Uterus (tissue), 4 donors: ENCODE measurements around the gene ZSCAN12. TPM values are rescaled to one million over a fixed set of nuclear protein-coding genes. Genes with fewer than 3 reads are reported as not detected.

Experiments
- DNase-seq, 2 donors: peaks; one replicate each; pipeline ENCODE4 v3.0.0-alpha.2; 2019 to 2020
- H3K27ac ChIP-seq, 2 donors: fragments of 200-600 bp; sonication (generic); 1 replicate in 1 of 2; 2 replicates in 1 of 2; pipeline ENCODE4 v1.5.1; 2016 to 2018
- H3K27me3 ChIP-seq, 2 donors: fragments of 200-600 bp; sonication (generic); one replicate each; pipeline ENCODE4 v1.5.1; 2018 to 2019; ENCODE audit warnings: control low read depth in 1 of 2
- H3K36me3 ChIP-seq, 2 donors: fragments of 200-600 bp; sonication (generic); one replicate each; pipeline ENCODE4 v1.5.1; 2019; ENCODE audit warnings: control low read depth in 1 of 2
- H3K4me1 ChIP-seq, 2 donors: fragments of 200-600 bp; sonication (generic); one replicate each; pipeline ENCODE4 v1.5.1; 2018 to 2019; ENCODE audit warnings: control low read depth in 1 of 2
- H3K4me3 ChIP-seq, 2 donors: fragments of 200-600 bp; sonication (generic); 1 replicate in 1 of 2; 2 replicates in 1 of 2; pipeline ENCODE4 v1.5.1; 2018 to 2019; ENCODE audit warnings: mild to moderate bottlenecking in 1 of 2
- H3K9me3 ChIP-seq, 2 donors: fragments of 200-600 bp; sonication (generic); one replicate each; pipeline ENCODE4 v1.5.1; 2019; ENCODE audit warnings: control low read depth in 1 of 2
- CTCF ChIP-seq, 4 experiments: fragments of 200-600 bp in 2 of 4; fragments of 450-650 bp in 2 of 4; sonication (generic) in 2 of 4; IDR thresholded peaks; one replicate each; pipeline ENCODE4 v1.5.1; 2016 to 2019; ENCODE audit warnings: antibody characterized with exemption in 4 of 4, mild to moderate bottlenecking in 2 of 4, moderate library complexity in 1 of 4
- POLR2A ChIP-seq, 2 donors: fragments of 450-650 bp; IDR thresholded peaks; one replicate each; pipeline ENCODE4 v1.6.1; 2016; ENCODE audit warnings: antibody characterized with exemption in 2 of 2, mild to moderate bottlenecking in 1 of 2, moderate library complexity in 1 of 2
- intact Hi-C: fragments of 100-400 bp; cut with DNase I; formaldehyde crosslinking; loops from one replicate; pipeline ENCODE4 v1.15.1; 2023; ENCODE audit warnings: low total_unique reads
- total RNA-seq, 4 donors: library from RNA; depleted of rRNA in 3 of 4; stranded (reverse); fragments of >200 nt in 3 of 4; gene quantifications; one replicate each; pipeline versions ENCODE4 v1.1.0 to v1.2.4, GENCODE V29; 2014 to 2023
- donor health status: DM: yes; HTN: yes; CAD: no.

ZSCAN12 gene
- total RNA-seq, 4 donors from 2014 or later, result 3.8 to 22.2 (median 8.4) TPM

- H3K36me3 ChIP-seq, result no peaks in the 10 kb centered on the region
- peak overlapping the region; percentile 84 to 87 for H3K27ac ChIP-seq
- peak overlapping the region in 1 of 2 donors; percentile 77 for H3K4me3 ChIP-seq
- intact Hi-C loops, result loop anchor here (10.0 kb wide), 1 partner anchor 216 kb away; no protein-coding TSS in a partner anchor
- H3K9me3 ChIP-seq, result no peaks in the 10 kb centered on the region
- H3K4me1 ChIP-seq, result peaks cover 0 to 5% of the 10 kb centered on the region in 2 donors
- no peaks in the 10 kb centered on the region for H3K27me3 ChIP-seq
- DNase-seq, result no peak
- no peak for TF ChIP-seq POLR2A (IDR thresholded peaks at IDR 0.05)
- TF ChIP-seq CTCF (IDR thresholded peaks at IDR 0.05), result no peak
These were observed 48.5 kb downstream of the ZSCAN12 start for GRCh38 chr6:28351087-28351486.

DNA sequence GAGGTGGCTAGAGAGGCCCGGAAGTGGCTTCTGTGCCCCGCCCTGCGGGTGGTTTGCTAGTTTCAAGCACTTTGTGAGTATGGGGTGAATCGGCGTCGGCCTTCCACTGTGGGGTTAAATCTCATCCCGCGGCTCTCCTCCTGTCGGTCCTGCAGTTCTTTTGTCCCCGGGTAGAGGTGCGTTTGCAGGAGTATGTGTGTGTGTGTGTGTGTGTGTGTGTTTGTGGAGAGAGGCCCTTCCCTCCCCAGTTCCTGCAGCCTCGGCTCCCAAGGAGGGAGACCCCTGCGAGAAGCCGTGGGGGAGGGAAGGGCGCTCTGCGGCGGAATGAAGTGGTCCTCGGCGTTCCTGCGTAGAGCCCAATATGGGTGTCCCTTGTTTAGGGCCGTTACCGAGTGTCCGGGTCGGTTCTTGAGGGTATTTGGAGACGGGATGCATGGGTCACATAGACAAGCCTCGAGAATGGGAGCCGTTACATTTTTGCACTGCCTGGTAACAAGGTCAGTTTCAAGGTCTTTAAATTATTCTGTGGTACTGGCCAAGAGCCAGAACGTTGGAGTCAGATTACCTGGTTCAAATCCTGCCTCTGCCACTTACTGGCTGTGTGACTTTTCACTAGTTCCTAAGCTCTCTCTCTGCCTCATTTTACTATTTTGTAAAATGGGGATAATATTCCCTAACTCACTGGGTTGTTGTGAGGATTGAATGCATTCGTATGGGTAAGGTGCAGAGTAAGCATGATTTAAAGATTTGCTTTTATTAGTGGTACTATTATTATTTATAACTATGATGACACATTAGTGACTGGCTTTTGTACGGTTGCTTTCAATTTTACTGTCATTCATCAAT is 49.4 kb downstream of the ZSCAN12 start, which contains the start of gene ZKSCAN3:
Gene ZKSCAN3, plus strand, starts transcription at position 56 of the 846 bp plus-strand sequence. CDS start 9,640 bp downstream, outside the sequence.
- peaks cover 0 to 5% of the 10 kb centered on the region in 2 donors for H3K4me1 ChIP-seq
- H3K36me3 ChIP-seq, result no peaks in the 10 kb centered on the region
- H3K27me3 ChIP-seq, result no peaks in the 10 kb centered on the region
- intact Hi-C loops, result loop anchor here (10.0 kb wide), 1 partner anchor 215 kb away; no protein-coding TSS in a partner anchor
- peak within 1 kb of the TSS; percentile 84 to 87 for H3K27ac ChIP-seq
- peak within 1 kb of the TSS; percentile 67 to 77 for H3K4me3 ChIP-seq
- H3K9me3 ChIP-seq, result no peaks in the 10 kb centered on the region
- peak; percentile 78 to 82 for DNase-seq
- TF ChIP-seq CTCF (IDR thresholded peaks at IDR 0.05) (no peak), POLR2A (IDR thresholded peaks at IDR 0.05) (peak in 1 of 2 donors; percentile 34)

DNA sequence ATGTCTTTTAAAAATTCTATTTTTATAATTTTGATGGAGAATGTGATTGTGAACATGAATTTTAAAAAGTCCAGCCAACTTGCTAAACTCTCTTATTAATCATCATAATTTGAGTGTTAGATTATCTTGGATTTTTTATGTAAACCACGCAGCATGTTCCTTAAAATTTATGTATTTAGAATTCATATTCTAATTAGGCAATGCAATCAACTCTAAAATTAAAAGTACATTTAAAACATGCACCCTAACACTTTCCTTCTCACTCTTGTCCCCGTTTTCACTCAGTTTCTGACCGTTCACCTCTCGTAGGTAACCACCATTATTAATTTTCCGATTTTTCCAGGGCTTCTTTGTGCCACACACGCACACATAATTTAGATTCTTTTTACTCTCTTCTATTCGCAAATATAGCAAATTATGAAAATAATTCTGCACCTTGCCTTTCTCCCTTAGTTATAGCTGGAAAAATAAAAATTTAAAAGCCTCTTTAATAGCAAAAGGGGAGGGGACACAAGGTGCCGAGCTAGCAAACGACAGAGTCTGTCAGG is 50.1 kb downstream of the ZSCAN12 start:
- DNase-seq, result no peak
- Histone ChIP-seq H3K27me3 (no peaks in the 10 kb centered on the region), H3K27ac (peak overlapping the region; percentile 84 to 87), H3K36me3 (no peaks in the 10 kb centered on the region), H3K4me1 (peaks cover 0 to 5% of the 10 kb centered on the region in 2 donors), H3K4me3 (peak overlapping the region; percentile 67 to 77), H3K9me3 (no peaks in the 10 kb centered on the region)
- intact Hi-C loops, result no loop called here
- TF ChIP-seq POLR2A (IDR thresholded peaks at IDR 0.05) (no peak), CTCF (IDR thresholded peaks at IDR 0.05) (no peak)

DNA sequence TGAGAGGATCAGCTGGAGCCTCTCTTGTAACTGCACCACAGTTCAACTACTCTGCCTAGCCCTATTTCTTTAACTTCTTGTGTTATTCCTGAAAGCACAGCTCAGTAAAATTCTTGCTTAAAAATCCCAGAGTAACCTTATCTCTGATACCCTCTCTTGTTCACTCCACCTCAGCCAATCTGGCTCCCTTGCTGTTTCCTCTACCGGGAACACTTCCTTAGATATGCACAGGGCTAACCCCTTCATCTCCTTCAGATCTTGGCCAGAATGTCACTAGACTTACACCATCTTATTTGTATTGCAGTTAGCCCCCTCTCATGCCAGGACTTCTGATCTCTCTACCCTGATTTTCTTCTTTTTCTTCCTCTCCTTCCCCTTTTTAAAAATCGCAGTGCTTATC is 52.4 kb downstream of the ZSCAN12 start:
- Histone ChIP-seq H3K27ac (no peak overlapping the region), H3K27me3 (no peaks in the 10 kb centered on the region), H3K9me3 (no peaks in the 10 kb centered on the region), H3K36me3 (no peaks in the 10 kb centered on the region), H3K4me3 (no peak overlapping the region), H3K4me1 (peaks cover 0 to 5% of the 10 kb centered on the region in 2 donors)
- no peak for DNase-seq
- TF ChIP-seq POLR2A (IDR thresholded peaks at IDR 0.05) (no peak), CTCF (IDR thresholded peaks at IDR 0.05) (no peak)
- intact Hi-C loops, result no loop called here

GRCh38 chr6:28345201-28345600 is 54.3 kb downstream of the ZSCAN12 start:
- intact Hi-C loops, result no loop called here

More at GRCh38 chr6:28345201-28345600, 54.3 kb downstream of the ZSCAN12 start:
- no peak overlapping the region for H3K4me3 ChIP-seq
- no peaks in the 10 kb centered on the region for H3K36me3 ChIP-seq
- DNase-seq, result no peak
- H3K27ac ChIP-seq, result no peak overlapping the region
- H3K4me1 ChIP-seq, result no peaks in the 10 kb centered on the region
- TF ChIP-seq POLR2A (IDR thresholded peaks at IDR 0.05) (no peak), CTCF (IDR thresholded peaks at IDR 0.05) (no peak)
- H3K9me3 ChIP-seq, result no peaks in the 10 kb centered on the region
- no peaks in the 10 kb centered on the region for H3K27me3 ChIP-seq
